A673 (cell line): Measurements from ENCODE around the gene SPRED2.

Experiments used
- CTCF ChIP-seq: fragments of 300-800, 200-600 bp; sonication (generic); conservative IDR thresholded peaks from 2 replicates; pipeline ENCODE4 v1.5.1; 2017; ENCODE audit warnings: low read depth, mild to moderate bottlenecking, antibody characterized with exemption, low read length, moderate library complexity, mixed read lengths
- EZH2 ChIP-seq: fragments of 200-600 bp; sonication (generic); IDR thresholded peaks from 2 replicates; pipeline ENCODE4 v1.6.1; 2017; ENCODE audit warnings: borderline replicate concordance, low read depth, mild to moderate bottlenecking, mixed read lengths, antibody characterized with exemption, low read length; ENCODE audit not compliant: poor library complexity, severe bottlenecking

GRCh38 chr2:65292461-65293011, 139.9 kb downstream of the SPRED2 start:
- TF ChIP-seq CTCF (no peak), EZH2 (no peak)
